ENCODE results near the gene ACVR1C.

The ACVR1C gene

GRCh38 chr2:157628477-157629415, at the start of gene ACVR1C:
ACVR1C (minus strand) TSS chr2:157628864; CDS start chr2:157628644, 220 bp downstream.
- Histone ChIP-seq H3K79me2 (ENCODE audit: low read length) (no peaks in the 10 kb centered on the region), H3K4me1 (ENCODE audit: low read length) (peaks cover 11% of the 10 kb centered on the region; the same call in 1 of the 2 replicates), H3K36me3 (replicated peaks; ENCODE audit: low read depth, low read length) (no peaks in the 10 kb centered on the region), H3K4me3 (ENCODE audit: low read length) (peak within 1 kb of the TSS; percentile 80), H3K9ac (ENCODE audit: low read length) (peak within 1 kb of the TSS; percentile 39; the same call in 1 of the 2 replicates), H3K27ac (ENCODE audit: low read length) (no peak within 1 kb of the TSS), H2AFZ (ENCODE audit: low read depth, low read length) (peak within 1 kb of the TSS; percentile 89; the same call in 1 of the 2 replicates), H4K20me1 (ENCODE audit: insufficient read depth, low read length) (no peaks in the 10 kb centered on the region), H3K27me3 (ENCODE audit: low read depth, low read length) (peaks cover 8% of the 10 kb centered on the region; the same call in 1 of the 2 replicates), H3K9me3 (ENCODE audit: insufficient read depth, low read length) (no peaks in the 10 kb centered on the region), H3K4me2 (ENCODE audit: low read length) (peak within 1 kb of the TSS; percentile 88)
- TF ChIP-seq CTCF (IDR thresholded peaks at IDR 0.05; ENCODE audit: low read depth, low read length) (peak; percentile 57), EZH2phosphoT487 (IDR thresholded peaks at IDR 0.05; ENCODE audit: low read depth) (no peak)

- no peak overlapping the region for H3K27ac ChIP-seq (ENCODE audit: low read length)
- H2AFZ ChIP-seq (ENCODE audit: low read depth, low read length), result no peak overlapping the region
- TF ChIP-seq EZH2phosphoT487 (IDR thresholded peaks at IDR 0.05; ENCODE audit: low read depth) (no peak), CTCF (IDR thresholded peaks at IDR 0.05; ENCODE audit: low read depth, low read length) (no peak)
- no peaks in the 10 kb centered on the region for H3K79me2 ChIP-seq (ENCODE audit: low read length)
- H3K4me3 ChIP-seq (ENCODE audit: low read length), result no peak overlapping the region
- H4K20me1 ChIP-seq (ENCODE audit: insufficient read depth, low read length), result no peaks in the 10 kb centered on the region
- H3K9me3 ChIP-seq (ENCODE audit: insufficient read depth, low read length), result no peaks in the 10 kb centered on the region
- H3K27me3 ChIP-seq (ENCODE audit: low read depth, low read length), result no peaks in the 10 kb centered on the region
- no peak overlapping the region for H3K4me2 ChIP-seq (ENCODE audit: low read length)
- H3K4me1 ChIP-seq (ENCODE audit: low read length), result no peaks in the 10 kb centered on the region
- H3K9ac ChIP-seq (ENCODE audit: low read length), result no peak overlapping the region
- no peaks in the 10 kb centered on the region for H3K36me3 ChIP-seq (replicated peaks; ENCODE audit: low read depth, low read length)
Measured at GRCh38 chr2:157677941-157678340, 49.3 kb upstream of the ACVR1C start.

- H3K4me1 ChIP-seq (ENCODE audit: low read length), result no peaks in the 10 kb centered on the region
- TF ChIP-seq EZH2phosphoT487 (IDR thresholded peaks at IDR 0.05; ENCODE audit: low read depth) (no peak), CTCF (IDR thresholded peaks at IDR 0.05; ENCODE audit: low read depth, low read length) (no peak)
- H3K9me3 ChIP-seq (ENCODE audit: insufficient read depth, low read length), result no peaks in the 10 kb centered on the region
- H3K79me2 ChIP-seq (ENCODE audit: low read length), result no peaks in the 10 kb centered on the region
- H3K27me3 ChIP-seq (ENCODE audit: low read depth, low read length), result no peaks in the 10 kb centered on the region
- H3K36me3 ChIP-seq (replicated peaks; ENCODE audit: low read depth, low read length), result no peaks in the 10 kb centered on the region
- no peaks in the 10 kb centered on the region for H4K20me1 ChIP-seq (ENCODE audit: insufficient read depth, low read length)
- H3K27ac ChIP-seq (ENCODE audit: low read length), result no peak overlapping the region
- H3K4me3 ChIP-seq (ENCODE audit: low read length), result no peak overlapping the region
- no peak overlapping the region for H3K9ac ChIP-seq (ENCODE audit: low read length)
- H3K4me2 ChIP-seq (ENCODE audit: low read length), result no peak overlapping the region
- H2AFZ ChIP-seq (ENCODE audit: low read depth, low read length), result no peak overlapping the region
Measured at GRCh38 chr2:157672129-157672528, 43.5 kb upstream of the ACVR1C start.

- Histone ChIP-seq H2AFZ (ENCODE audit: low read depth, low read length) (no peak overlapping the region), H3K27ac (ENCODE audit: low read length) (no peak overlapping the region), H3K79me2 (ENCODE audit: low read length) (no peaks in the 10 kb centered on the region), H3K27me3 (ENCODE audit: low read depth, low read length) (no peaks in the 10 kb centered on the region), H3K4me1 (ENCODE audit: low read length) (no peaks in the 10 kb centered on the region), H4K20me1 (ENCODE audit: insufficient read depth, low read length) (no peaks in the 10 kb centered on the region), H3K4me2 (ENCODE audit: low read length) (no peak overlapping the region), H3K9ac (ENCODE audit: low read length) (no peak overlapping the region), H3K4me3 (ENCODE audit: low read length) (no peak overlapping the region), H3K36me3 (replicated peaks; ENCODE audit: low read depth, low read length) (no peaks in the 10 kb centered on the region), H3K9me3 (ENCODE audit: insufficient read depth, low read length) (no peaks in the 10 kb centered on the region)
- TF ChIP-seq EZH2phosphoT487 (IDR thresholded peaks at IDR 0.05; ENCODE audit: low read depth), result no peak
- no peak for TF ChIP-seq CTCF (IDR thresholded peaks at IDR 0.05; ENCODE audit: low read depth, low read length)
Measured at GRCh38 chr2:157662401-157662800, 33.7 kb upstream of the ACVR1C start.
